ENCODE measurements around the gene PRM3. TPM values are rescaled to one million over a fixed set of nuclear protein-coding genes. Genes with fewer than 3 reads are reported as not detected.

PRM3 gene
- total RNA-seq, 4 donors from 2014 or later: not detected

DNA sequence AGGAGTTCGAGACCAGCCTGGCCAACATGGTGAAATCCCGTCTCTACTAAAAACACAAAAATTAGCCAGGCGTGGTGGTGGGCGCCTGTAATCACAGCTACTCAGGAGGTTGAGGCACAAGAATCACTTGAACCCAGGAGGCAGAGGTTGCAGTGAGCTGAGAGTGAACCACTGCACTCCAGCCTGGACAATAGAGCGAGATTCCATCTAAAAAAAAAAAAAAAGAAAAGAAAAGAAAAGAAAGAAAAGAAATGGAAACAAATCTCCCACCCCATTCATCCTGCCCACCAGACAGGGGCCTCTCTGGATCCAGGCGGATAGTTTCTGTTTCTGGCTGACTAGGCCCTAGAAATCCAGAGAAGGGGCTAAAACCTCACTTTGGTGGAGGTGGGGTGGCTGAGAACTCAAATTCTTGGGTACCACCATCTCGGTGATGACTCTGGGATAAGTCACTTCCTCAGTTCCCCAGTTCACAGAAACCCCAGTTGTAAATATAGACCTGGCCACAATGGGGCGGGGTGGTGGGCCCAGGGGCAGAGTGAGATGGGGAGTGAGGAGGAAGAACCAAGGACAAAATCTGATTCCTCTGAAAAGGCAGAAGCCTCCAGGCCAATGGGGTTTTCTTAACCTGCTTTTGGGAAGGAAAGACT is 39.6 kb downstream of the PRM3 start:
- Histone ChIP-seq H3K9me3 (no peaks in the 10 kb centered on the region), H3K4me3 (no peak overlapping the region), H3K27ac (peak overlapping the region; percentile 55 to 78 (median 69)), H3K4me1 (peaks cover 0 to 22% (median 4%) of the 10 kb centered on the region in 3 donors), H3K36me3 (no peaks in the 10 kb centered on the region), H3K27me3 (peaks cover 0 to 28% (median 0%) of the 10 kb centered on the region in 4 donors)
- DNase-seq: no peak
- 68 to 74% methylated on average over 6 to 8 of the region's 8 CpGs for WGBS, 2 donors
- intact Hi-C loops (cut with DNase I): no loop called here
- TF ChIP-seq, protein P1, sequence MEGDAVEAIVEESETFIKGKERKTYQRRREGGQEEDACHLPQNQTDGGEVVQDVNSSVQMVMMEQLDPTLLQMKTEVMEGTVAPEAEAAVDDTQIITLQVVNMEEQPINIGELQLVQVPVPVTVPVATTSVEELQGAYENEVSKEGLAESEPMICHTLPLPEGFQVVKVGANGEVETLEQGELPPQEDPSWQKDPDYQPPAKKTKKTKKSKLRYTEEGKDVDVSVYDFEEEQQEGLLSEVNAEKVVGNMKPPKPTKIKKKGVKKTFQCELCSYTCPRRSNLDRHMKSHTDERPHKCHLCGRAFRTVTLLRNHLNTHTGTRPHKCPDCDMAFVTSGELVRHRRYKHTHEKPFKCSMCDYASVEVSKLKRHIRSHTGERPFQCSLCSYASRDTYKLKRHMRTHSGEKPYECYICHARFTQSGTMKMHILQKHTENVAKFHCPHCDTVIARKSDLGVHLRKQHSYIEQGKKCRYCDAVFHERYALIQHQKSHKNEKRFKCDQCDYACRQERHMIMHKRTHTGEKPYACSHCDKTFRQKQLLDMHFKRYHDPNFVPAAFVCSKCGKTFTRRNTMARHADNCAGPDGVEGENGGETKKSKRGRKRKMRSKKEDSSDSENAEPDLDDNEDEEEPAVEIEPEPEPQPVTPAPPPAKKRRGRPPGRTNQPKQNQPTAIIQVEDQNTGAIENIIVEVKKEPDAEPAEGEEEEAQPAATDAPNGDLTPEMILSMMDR (IDR thresholded peaks at IDR 0.05): no peak
- no peak for TF ChIP-seq POLR2A (IDR thresholded peaks at IDR 0.05)

DNA sequence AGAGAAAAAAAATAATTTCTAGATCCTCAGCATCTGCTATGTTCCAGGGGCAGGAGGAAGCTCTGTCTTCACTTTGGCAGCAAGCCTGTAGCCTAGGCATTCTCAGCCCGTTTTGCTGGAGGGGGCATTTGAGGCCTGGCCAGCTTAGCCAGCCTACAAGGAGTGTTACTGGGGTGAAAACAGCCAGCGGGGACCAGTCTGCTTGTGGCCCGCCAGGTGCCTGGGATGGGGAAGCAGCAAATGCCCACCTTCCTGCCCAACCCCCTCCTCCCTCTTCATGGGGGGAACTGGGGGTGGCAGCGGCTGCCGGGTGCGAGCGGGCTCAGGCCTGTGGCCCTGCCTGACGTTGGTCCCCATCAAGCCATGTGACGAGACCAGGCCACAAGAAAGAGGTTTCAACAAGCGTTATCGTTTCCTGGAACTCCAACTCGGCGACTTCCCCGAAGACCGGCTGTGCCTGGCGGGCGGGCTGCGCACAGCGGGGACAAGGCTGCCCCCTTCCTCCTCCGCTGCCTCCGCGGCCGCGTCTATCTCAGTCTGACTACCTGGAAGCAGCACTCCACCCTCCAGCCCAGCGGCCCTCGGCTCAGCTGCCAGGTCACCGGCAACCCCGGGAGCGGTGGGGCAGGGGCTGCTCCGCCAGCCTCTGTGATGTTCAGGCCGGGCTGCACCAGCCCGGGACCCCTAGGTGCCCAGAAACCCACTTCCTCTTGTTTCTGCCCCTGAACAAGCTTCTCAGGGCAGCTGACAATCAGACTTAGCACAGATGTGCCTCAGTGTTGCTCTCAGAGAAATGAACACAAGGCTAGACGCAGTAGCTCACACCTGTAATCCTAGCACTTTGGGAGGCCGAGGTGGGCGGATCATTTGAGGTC is 40.3 kb downstream of the PRM3 start:
- intact Hi-C loops (cut with DNase I): no loop called here
- Histone ChIP-seq H3K9me3 (no peaks in the 10 kb centered on the region), H3K4me1 (peaks cover 0 to 23% (median 4%) of the 10 kb centered on the region in 3 donors), H3K36me3 (no peaks in the 10 kb centered on the region), H3K27ac (peak overlapping the region; percentile 55 to 78 (median 69)), H3K27me3 (peaks cover 0 to 24% (median 0%) of the 10 kb centered on the region in 4 donors), H3K4me3 (peak overlapping the region in 1 of 4 donors; percentile 25)
- TF ChIP-seq, protein P1 (IDR thresholded peaks at IDR 0.05): no peak
- peak in 1 of 4 donors; percentile 47 for TF ChIP-seq POLR2A (IDR thresholded peaks at IDR 0.05)
- WGBS, 2 donors: 54 to 80% methylated on average over 2 to 5 of the region's 35 CpGs
- no peak for DNase-seq

DNA sequence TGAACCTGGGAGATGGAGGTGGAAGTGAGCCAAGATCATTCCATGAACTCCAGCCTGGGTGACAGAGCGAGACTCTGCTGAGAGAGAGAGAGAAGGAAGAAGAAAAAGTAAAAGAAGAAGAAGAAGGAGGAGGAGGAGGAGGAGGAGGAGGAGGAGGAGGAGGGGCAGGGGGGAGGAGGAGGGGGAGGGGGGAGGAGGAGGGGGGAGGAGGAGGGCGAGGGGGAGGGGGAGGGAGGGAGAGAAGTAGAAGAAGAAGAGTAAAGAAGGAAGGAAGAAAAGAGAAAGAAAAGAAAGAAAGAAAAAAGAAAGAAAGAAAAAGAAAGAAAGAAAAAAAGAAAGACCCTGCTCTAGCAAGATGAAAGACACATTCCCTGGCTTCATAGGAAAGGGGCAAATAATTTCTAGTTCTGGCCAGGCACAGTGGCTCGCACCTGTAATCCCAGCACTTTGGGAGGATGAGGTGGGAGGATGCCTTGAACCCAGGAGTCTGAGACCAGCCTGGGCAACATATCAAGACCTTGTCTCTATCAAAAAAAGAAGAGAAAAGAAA is 41.1 kb downstream of the PRM3 start:
- peak overlapping the region; percentile 55 to 78 (median 69) for H3K27ac ChIP-seq
- H3K36me3 ChIP-seq: no peaks in the 10 kb centered on the region
- no peak for DNase-seq
- 89 to 90% methylated on average over 2 of the region's 3 CpGs for WGBS, 2 donors
- H3K4me3 ChIP-seq: no peak overlapping the region
- TF ChIP-seq, protein P1 (IDR thresholded peaks at IDR 0.05): no peak
- TF ChIP-seq POLR2A (IDR thresholded peaks at IDR 0.05): no peak
- H3K27me3 ChIP-seq: peaks cover 0 to 24% (median 0%) of the 10 kb centered on the region in 4 donors
- no peaks in the 10 kb centered on the region for H3K9me3 ChIP-seq
- intact Hi-C loops (cut with DNase I): no loop called here
- H3K4me1 ChIP-seq: peaks cover 0 to 23% (median 4%) of the 10 kb centered on the region in 3 donors

DNA sequence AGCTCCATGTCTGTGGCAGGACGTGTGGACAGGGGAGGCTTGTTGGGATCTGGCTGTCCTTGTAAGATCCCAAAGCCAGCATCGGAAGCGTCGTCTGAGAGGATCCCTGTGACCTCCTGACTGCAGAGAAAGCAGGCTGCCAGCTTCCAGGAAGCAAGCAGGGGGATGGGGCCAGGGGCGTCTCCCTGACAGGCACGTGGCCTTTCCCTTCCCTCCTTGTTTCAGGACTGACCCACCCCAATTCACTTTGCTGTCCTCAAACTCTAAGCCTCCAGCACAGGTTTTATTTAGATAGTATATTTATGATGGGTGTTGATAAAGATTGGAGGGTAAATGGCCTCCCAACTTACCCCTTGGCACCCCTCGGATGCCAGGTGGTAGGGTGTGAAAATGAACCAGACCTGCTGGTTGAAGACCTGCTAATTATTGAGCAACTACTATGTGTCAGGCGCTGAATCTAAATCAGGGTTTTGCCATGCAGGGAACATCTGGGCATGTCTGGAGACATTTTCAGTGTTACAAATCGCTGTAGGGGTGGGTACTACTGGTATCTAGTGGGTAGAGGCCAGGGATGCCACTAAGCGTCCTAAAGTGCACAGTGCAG is 42.0 kb downstream of the PRM3 start:
- DNase-seq: no peak

More for the DNA sequence above, 42.0 kb downstream of the PRM3 start:
- no peak overlapping the region for H3K27ac ChIP-seq
- H3K4me3 ChIP-seq: no peak overlapping the region
- H3K4me1 ChIP-seq: peaks cover 0 to 23% (median 4%) of the 10 kb centered on the region in 3 donors
- intact Hi-C loops (cut with DNase I): no loop called here
- no peak for TF ChIP-seq POLR2A (IDR thresholded peaks at IDR 0.05)
- TF ChIP-seq, protein P1 (IDR thresholded peaks at IDR 0.05): no peak
- 75 to 76% methylated on average over 10 of the region's 10 CpGs for WGBS, 2 donors
- peaks cover 0 to 25% (median 0%) of the 10 kb centered on the region in 4 donors for H3K27me3 ChIP-seq
- no peaks in the 10 kb centered on the region for H3K9me3 ChIP-seq
- no peaks in the 10 kb centered on the region for H3K36me3 ChIP-seq
